GM11168 (cell line): Measurements from ENCODE around the gene SLC11A2.
"Not testable (repeated sequence)": the region's sequence is repeated elsewhere in the genome, so short reads cannot be mapped to it uniquely, and the experiment has no call there.

Source experiments
- in situ Hi-C: fragments of 300-500 bp; cut with MboI; formaldehyde crosslinking; loops from one replicate; pipeline ENCODE4 v1.12.0; 2022; ENCODE audit warnings: low sequenced_read_pairs; ENCODE audit not compliant: unreplicated experiment

The SLC11A2 gene

GRCh38 chr12:51028126-51028812 lies 2.1 kb upstream of the SLC11A2 start:
- in situ Hi-C loops = no loop called here

GRCh38 chr12:51027342-51027835 lies 1.2 kb upstream of the SLC11A2 start:
- in situ Hi-C loops = no loop called here

- in situ Hi-C loops = no loop called here
Measured at GRCh38 chr12:51025338-51025835, 797 bp downstream of the SLC11A2 start.

- in situ Hi-C loops = no loop called here
Measured at GRCh38 chr12:51023625-51024382, 2.4 kb downstream of the SLC11A2 start.

GRCh38 chr12:51021694-51022093 lies 4.5 kb downstream of the SLC11A2 start:
- in situ Hi-C loops = no loop called here

GRCh38 chr12:51020448-51021182 lies 5.6 kb downstream of the SLC11A2 start:
- in situ Hi-C loops = no loop called here

- in situ Hi-C loops = no loop called here
Measured at GRCh38 chr12:51019927-51020326, 6.3 kb downstream of the SLC11A2 start.

- in situ Hi-C loops = no loop called here
Measured at GRCh38 chr12:51018956-51019355, 7.2 kb downstream of the SLC11A2 start.

- in situ Hi-C loops = no loop called here
Measured at GRCh38 chr12:51017452-51017851, 8.7 kb downstream of the SLC11A2 start.

GRCh38 chr12:51014467-51014866 lies 11.7 kb downstream of the SLC11A2 start:
- in situ Hi-C loops = not testable (repeated sequence)

- in situ Hi-C loops = no loop called here
Measured at GRCh38 chr12:51013441-51013840, 12.7 kb downstream of the SLC11A2 start.

GRCh38 chr12:51012570-51013236 lies 13.5 kb downstream of the SLC11A2 start:
- in situ Hi-C loops = no loop called here

GRCh38 chr12:51011955-51012354 lies 14.2 kb downstream of the SLC11A2 start:
- in situ Hi-C loops = no loop called here

GRCh38 chr12:51009056-51009440 lies 17.1 kb downstream of the SLC11A2 start:
- in situ Hi-C loops = no loop called here

GRCh38 chr12:51008329-51009055 lies 17.7 kb downstream of the SLC11A2 start:
- in situ Hi-C loops = no loop called here

GRCh38 chr12:51005671-51006070 lies 20.5 kb downstream of the SLC11A2 start:
- in situ Hi-C loops = no loop called here

GRCh38 chr12:51005030-51005429 lies 21.2 kb downstream of the SLC11A2 start:
- in situ Hi-C loops = no loop called here

- in situ Hi-C loops = no loop called here
Measured at GRCh38 chr12:51004504-51004903, 21.7 kb downstream of the SLC11A2 start.

GRCh38 chr12:51001799-51002198 lies 24.4 kb downstream of the SLC11A2 start:
- in situ Hi-C loops = no loop called here

- in situ Hi-C loops = no loop called here
Measured at GRCh38 chr12:51000245-51000644, 25.9 kb downstream of the SLC11A2 start.
